ENCODE results near the gene KANSL1L. TPM values are rescaled to one million over a fixed set of nuclear protein-coding genes. Genes with fewer than 3 reads are reported as not detected.
"Not testable (repeated sequence)": the region's sequence is repeated elsewhere in the genome, so short reads cannot be mapped to it uniquely, and the experiment has no call there.

KANSL1L gene
- total RNA-seq, 2 experiments from 2014 or later = 4.4 to 4.8 TPM

DNA sequence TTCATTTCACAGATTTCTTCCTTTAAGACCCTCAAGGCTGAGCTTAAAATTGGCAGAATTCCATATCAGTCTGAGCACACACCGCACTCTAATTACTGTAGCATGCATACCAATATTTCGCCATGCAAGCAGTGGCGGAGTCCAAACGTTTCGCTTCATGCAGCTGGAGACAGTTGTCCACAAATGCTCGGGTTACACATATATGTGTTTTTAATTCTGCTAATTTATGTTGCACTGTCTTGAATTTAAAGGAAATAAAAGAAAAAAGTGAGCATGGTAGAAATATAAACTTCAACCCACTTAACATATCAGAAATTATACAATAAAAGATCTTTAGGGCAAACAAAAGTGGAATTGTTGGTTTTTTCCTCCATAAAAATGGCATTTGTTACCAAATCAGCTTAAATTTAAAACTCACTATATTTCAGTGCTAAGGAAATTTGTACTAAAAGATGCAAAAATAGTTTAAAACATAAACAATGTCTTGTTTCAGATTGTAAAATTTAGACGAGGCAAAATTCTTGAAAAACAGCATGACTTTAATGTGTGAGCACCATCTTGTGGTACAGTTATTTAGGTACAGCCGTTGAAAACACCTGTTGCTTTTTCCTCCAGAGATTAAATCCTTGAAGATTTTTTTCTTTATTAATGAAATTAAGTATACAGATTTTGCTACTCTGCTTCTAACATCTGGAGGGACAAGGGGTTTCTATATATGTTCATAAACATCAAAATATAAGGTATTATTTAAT, 24.1 kb upstream of the KANSL1L start:
- Mint-ChIP-seq H3K4me1 (ENCODE audit: low read depth) (peaks cover 2% of the 10 kb centered on the region), H3K36me3 (ENCODE audit: low read depth) (no peaks in the 10 kb centered on the region), H3K9me3 (no peaks in the 10 kb centered on the region), H3K4me3 (no peak overlapping the region), H3K27me3 (ENCODE audit: low read depth) (no peaks in the 10 kb centered on the region), H3K27ac (no peak overlapping the region)
- CTCF ChIA-PET = interaction anchor here (0.6 to 5.7 kb wide), 11 partner anchors 13 to 265 kb away, joined by 3 to 129 read pairs (median 3); no protein-coding TSS in a partner anchor
- intact Hi-C loops (cut with micrococcal nuclease) = loop anchor here (1.0 to 5.0 kb wide), 9 partner anchors 25 to 1798 kb away; no protein-coding TSS in a partner anchor
- no peak for DNase-seq

GRCh38 chr2:210190345-210190744, 19.1 kb upstream of the KANSL1L start:
- Mint-ChIP-seq H3K27me3 (ENCODE audit: low read depth) (no peaks in the 10 kb centered on the region), H3K4me3 (no peak overlapping the region), H3K9me3 (peaks cover 8% of the 10 kb centered on the region), H3K27ac (no peak overlapping the region), H3K4me1 (ENCODE audit: low read depth) (no peaks in the 10 kb centered on the region), H3K36me3 (ENCODE audit: low read depth) (peaks cover 2% of the 10 kb centered on the region)
- CTCF ChIA-PET = interaction anchor here (0.7 to 3.3 kb wide), 2 partner anchors 8 to 117 kb away, joined by 3 to 13 read pairs; no protein-coding TSS in a partner anchor
- DNase-seq = no peak
- intact Hi-C loops (cut with micrococcal nuclease) = no loop called here

DNA sequence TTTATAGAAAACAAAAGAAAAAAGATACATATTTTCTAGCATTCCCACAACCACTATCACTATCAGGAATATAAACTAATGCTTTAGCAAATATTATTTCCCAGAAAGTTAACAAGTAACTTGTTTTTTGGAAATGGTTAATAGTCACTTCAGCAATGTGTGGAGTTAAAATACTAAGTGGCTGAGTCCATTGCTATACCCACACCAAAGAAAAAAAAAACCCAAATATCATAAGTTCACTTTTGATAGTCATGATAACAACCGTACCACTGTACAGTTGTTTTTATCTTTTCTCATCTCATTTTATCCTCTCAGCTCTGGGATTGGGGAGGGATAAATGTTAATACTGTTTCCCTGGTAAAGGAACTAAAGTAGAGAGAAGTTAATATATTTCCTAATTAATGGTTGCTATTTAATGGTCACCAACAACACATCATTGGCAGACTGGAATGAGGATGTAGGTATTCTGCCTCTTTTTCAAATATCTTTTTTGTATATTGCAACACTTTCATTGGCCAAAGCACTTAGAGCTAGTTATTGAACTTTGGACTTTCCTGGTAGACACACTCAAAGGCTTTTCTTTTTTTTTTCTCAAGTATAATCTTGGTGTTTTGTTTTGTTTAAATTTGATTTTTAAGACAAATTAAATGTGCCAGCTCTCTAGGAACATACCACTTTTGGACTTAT, 18.4 kb upstream of the KANSL1L start:
- Mint-ChIP-seq H3K4me3 (no peak overlapping the region), H3K4me1 (ENCODE audit: low read depth) (no peaks in the 10 kb centered on the region), H3K36me3 (ENCODE audit: low read depth) (peaks cover 8% of the 10 kb centered on the region), H3K27ac (no peak overlapping the region), H3K27me3 (ENCODE audit: low read depth) (no peaks in the 10 kb centered on the region), H3K9me3 (peaks cover 14% of the 10 kb centered on the region)
- intact Hi-C loops (cut with micrococcal nuclease) = loop anchor here (2.0 kb wide), 1 partner anchor 17 kb away; no protein-coding TSS in a partner anchor
- no peak for DNase-seq
- CTCF ChIA-PET = interaction anchor here (0.6 to 3.3 kb wide), 4 partner anchors 9 to 960 kb away, joined by 3 to 13 read pairs (median 4); no protein-coding TSS in a partner anchor

GRCh38 chr2:210188755-210189154, 17.5 kb upstream of the KANSL1L start:
- no peak for DNase-seq
- Mint-ChIP-seq H3K36me3 (ENCODE audit: low read depth) (peaks cover 15% of the 10 kb centered on the region), H3K27me3 (ENCODE audit: low read depth) (no peaks in the 10 kb centered on the region), H3K4me1 (ENCODE audit: low read depth) (no peaks in the 10 kb centered on the region), H3K4me3 (no peak overlapping the region), H3K9me3 (peaks cover 22% of the 10 kb centered on the region), H3K27ac (no peak overlapping the region)
- CTCF ChIA-PET = interaction anchor here (3.3 kb wide), 1 partner anchor 10 kb away, joined by 13 read pairs; no protein-coding TSS in a partner anchor
- intact Hi-C loops (cut with micrococcal nuclease) = loop anchor here (2.0 kb wide), 1 partner anchor 16 kb away; no protein-coding TSS in a partner anchor

DNA sequence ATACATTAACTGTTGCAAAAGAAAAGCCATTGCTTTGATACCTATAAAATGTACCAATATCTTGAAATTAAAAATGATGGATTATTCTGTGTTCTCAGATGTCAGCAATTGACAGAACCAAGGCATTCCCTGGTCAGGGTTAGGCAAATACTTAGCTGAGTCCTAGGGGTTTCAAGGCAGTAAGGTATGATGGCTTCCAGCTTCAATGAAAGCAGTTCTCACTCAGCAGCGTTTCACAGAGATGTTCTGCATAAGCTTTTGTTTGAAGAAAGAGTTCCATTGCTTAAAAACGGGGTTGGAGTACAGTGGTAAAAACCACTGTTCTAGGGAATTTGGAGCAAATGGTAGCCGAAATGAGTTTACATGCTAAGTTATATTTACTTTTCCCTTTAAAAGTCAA, 17.0 kb upstream of the KANSL1L start:
- CTCF ChIA-PET = interaction anchor here (0.8 to 3.3 kb wide), 2 partner anchors 11 to 24 kb away, joined by 3 to 13 read pairs; no protein-coding TSS in a partner anchor
- no peak for DNase-seq
- intact Hi-C loops (cut with micrococcal nuclease) = loop anchor here (2.0 kb wide), 1 partner anchor 15 kb away; no protein-coding TSS in a partner anchor
- Mint-ChIP-seq H3K4me1 (ENCODE audit: low read depth) (no peaks in the 10 kb centered on the region), H3K9me3 (peaks cover 25% of the 10 kb centered on the region), H3K4me3 (no peak overlapping the region), H3K36me3 (ENCODE audit: low read depth) (peaks cover 19% of the 10 kb centered on the region), H3K27ac (no peak overlapping the region), H3K27me3 (ENCODE audit: low read depth) (no peaks in the 10 kb centered on the region)

- CTCF ChIA-PET = interaction anchor here (0.7 kb wide), 1 partner anchor 15 kb away, joined by 3 read pairs; no protein-coding TSS in a partner anchor
These were observed 12.7 kb upstream of the KANSL1L start for GRCh38 chr2:210183936-210184335.

GRCh38 chr2:210181606-210182088, 10.4 kb upstream of the KANSL1L start:
- peak; percentile 46 for DNase-seq
- Mint-ChIP-seq H3K4me3 (peak overlapping the region; percentile 49), H3K9me3 (peaks cover 25% of the 10 kb centered on the region), H3K36me3 (ENCODE audit: low read depth) (peaks cover 19% of the 10 kb centered on the region), H3K4me1 (ENCODE audit: low read depth) (peaks cover 18% of the 10 kb centered on the region)
- CTCF ChIA-PET = interaction anchor here (1.1 to 2.4 kb wide), 2 partner anchors 17 to 22 kb away, joined by 3 to 7 read pairs; no protein-coding TSS in a partner anchor
- H3K27me3 Mint-ChIP-seq (ENCODE audit: low read depth); H3K27ac Mint-ChIP-seq; intact Hi-C loops (cut with micrococcal nuclease): not testable (repeated sequence)

More at GRCh38 chr2:210183936-210184335, 12.7 kb upstream of the KANSL1L start:
- H3K27me3 Mint-ChIP-seq (ENCODE audit: low read depth); intact Hi-C loops (cut with micrococcal nuclease); DNase-seq; H3K4me3 Mint-ChIP-seq; H3K27ac Mint-ChIP-seq: not testable (repeated sequence)
- peaks cover 18% of the 10 kb centered on the region for H3K4me1 Mint-ChIP-seq (ENCODE audit: low read depth)
- H3K9me3 Mint-ChIP-seq = peaks cover 25% of the 10 kb centered on the region
- peaks cover 19% of the 10 kb centered on the region for H3K36me3 Mint-ChIP-seq (ENCODE audit: low read depth)

DNA sequence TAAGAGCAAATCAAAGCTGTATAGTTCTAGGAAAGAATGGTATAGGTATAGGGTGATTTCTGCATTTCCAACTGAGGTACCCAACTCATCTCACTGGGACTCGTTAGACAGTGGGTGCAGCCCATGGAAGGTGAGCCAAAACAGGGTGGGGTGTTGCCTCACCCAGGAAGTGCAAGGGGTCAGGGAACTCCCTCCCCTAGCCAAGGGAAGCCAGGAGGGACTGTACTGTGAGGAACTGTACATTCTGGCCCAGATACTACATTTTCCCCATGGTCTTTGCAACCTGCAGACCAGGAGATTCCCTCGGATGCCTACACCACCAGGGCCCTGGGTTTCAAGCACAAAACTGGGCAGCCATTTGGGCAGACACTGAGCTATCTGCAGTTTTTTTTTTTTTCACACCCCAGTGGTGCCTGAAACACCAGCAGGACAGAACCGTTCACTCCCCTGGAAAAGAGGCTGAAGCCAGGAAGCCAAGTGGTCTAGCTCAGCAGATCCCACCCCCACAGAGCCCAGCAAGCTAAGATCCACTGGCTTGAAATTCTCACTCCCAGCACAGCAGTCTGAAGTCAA, 9.9 kb upstream of the KANSL1L start:
- intact Hi-C loops (cut with micrococcal nuclease); H3K27ac Mint-ChIP-seq; H3K27me3 Mint-ChIP-seq (ENCODE audit: low read depth): not testable (repeated sequence)
- Mint-ChIP-seq H3K4me3 (peak overlapping the region; percentile 49), H3K9me3 (peaks cover 23% of the 10 kb centered on the region), H3K4me1 (ENCODE audit: low read depth) (peaks cover 18% of the 10 kb centered on the region), H3K36me3 (ENCODE audit: low read depth) (peaks cover 18% of the 10 kb centered on the region)
- peak; percentile 7 for DNase-seq
- CTCF ChIA-PET = interaction anchor here (0.6 to 2.4 kb wide), 3 partner anchors 14 to 23 kb away, joined by 3 to 7 read pairs (median 3); no protein-coding TSS in a partner anchor

- no peak for DNase-seq
- Mint-ChIP-seq H3K27ac (no peak overlapping the region), H3K36me3 (ENCODE audit: low read depth) (peaks cover 17% of the 10 kb centered on the region), H3K9me3 (peaks cover 19% of the 10 kb centered on the region), H3K4me3 (no peak overlapping the region), H3K4me1 (ENCODE audit: low read depth) (peaks cover 18% of the 10 kb centered on the region), H3K27me3 (ENCODE audit: low read depth) (peaks cover 2% of the 10 kb centered on the region)
- intact Hi-C loops (cut with micrococcal nuclease) = loop anchor here (1.0 kb wide), 1 partner anchor 8 kb away; no protein-coding TSS in a partner anchor
- CTCF ChIA-PET = interaction anchor here (2.4 kb wide), 1 partner anchor 18 kb away, joined by 7 read pairs; no protein-coding TSS in a partner anchor
These were observed 9.3 kb upstream of the KANSL1L start for GRCh38 chr2:210180477-210180876.

DNA sequence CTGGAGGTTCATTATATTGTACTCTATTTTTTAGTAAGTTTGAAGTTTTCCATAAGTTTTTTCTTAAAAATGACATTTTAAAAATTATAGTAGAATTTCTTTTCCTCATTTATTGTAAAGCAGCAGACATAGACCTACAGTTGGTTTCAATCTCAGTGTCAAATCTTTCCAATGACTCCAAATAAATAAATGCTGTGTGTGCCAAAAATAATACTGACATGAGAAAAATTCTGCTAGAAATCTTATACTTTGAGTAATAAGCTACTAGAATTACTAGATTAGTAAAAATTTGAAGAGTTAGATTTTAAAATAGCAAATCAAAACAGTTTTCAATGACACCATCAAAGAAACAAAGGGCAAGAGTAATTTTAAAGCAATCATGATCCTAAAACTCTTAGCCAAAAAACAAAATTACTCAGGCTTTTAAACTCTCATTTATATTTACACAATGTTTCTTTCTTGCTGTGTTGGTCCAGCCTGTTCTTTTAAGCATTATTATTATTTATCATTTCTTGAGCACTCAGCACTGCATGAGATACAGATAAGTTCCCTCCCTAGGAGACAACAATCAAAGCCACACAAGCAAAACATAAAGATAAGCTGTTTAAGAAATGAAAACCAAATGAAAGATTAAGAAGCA, 8.3 kb upstream of the KANSL1L start:
- intact Hi-C loops (cut with micrococcal nuclease) = no loop called here
- peaks cover 2% of the 10 kb centered on the region for H3K27me3 Mint-ChIP-seq (ENCODE audit: low read depth)
- peaks cover 11% of the 10 kb centered on the region for H3K36me3 Mint-ChIP-seq (ENCODE audit: low read depth)
- DNase-seq = no peak
- peaks cover 11% of the 10 kb centered on the region for H3K9me3 Mint-ChIP-seq
- no peak overlapping the region for H3K4me3 Mint-ChIP-seq
- CTCF ChIA-PET = interaction anchor here (2.4 kb wide), 1 partner anchor 19 kb away, joined by 7 read pairs; no protein-coding TSS in a partner anchor
- H3K4me1 Mint-ChIP-seq (ENCODE audit: low read depth) = peaks cover 18% of the 10 kb centered on the region
- no peak overlapping the region for H3K27ac Mint-ChIP-seq

DNA sequence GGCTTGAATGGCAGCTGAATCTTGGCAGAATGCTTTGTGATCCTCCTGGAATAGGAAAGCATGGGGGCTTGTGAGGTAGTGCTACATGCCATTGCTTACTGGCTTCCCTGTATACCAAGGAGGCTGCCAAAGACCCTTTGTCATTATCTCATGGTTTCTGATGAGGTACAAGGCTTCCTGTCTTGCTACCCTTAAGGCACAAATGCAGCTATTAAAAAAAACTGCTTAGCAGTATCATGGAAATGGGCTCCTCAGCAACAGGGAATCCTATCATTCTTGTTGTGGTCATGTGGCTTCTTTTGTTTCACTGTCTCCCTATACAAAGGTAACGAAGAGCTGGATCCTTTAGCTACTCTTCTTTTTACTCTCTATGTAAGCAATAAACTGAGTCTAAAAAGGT, 6.6 kb upstream of the KANSL1L start:
- Mint-ChIP-seq H3K4me3 (no peak overlapping the region), H3K36me3 (ENCODE audit: low read depth) (no peaks in the 10 kb centered on the region), H3K27ac (no peak overlapping the region), H3K27me3 (ENCODE audit: low read depth) (peaks cover 2% of the 10 kb centered on the region), H3K4me1 (ENCODE audit: low read depth) (peaks cover 19% of the 10 kb centered on the region), H3K9me3 (no peaks in the 10 kb centered on the region)
- CTCF ChIA-PET = interaction anchor here (1.1 kb wide), 1 partner anchor 119 kb away, joined by 3 read pairs; no protein-coding TSS in a partner anchor
- DNase-seq = no peak
- intact Hi-C loops (cut with micrococcal nuclease) = no loop called here
